HUDEP-2 (cell line): ENCODE measurements around the gene RSU1.

Experiments
- DNase-seq, 76 experiments: peaks; one replicate each; lab custom pipeline; 2025; ENCODE audit not compliant: unreplicated experiment in 76 of 76; lab: John Stamatoyannopoulos, UW

Gene RSU1

DNA sequence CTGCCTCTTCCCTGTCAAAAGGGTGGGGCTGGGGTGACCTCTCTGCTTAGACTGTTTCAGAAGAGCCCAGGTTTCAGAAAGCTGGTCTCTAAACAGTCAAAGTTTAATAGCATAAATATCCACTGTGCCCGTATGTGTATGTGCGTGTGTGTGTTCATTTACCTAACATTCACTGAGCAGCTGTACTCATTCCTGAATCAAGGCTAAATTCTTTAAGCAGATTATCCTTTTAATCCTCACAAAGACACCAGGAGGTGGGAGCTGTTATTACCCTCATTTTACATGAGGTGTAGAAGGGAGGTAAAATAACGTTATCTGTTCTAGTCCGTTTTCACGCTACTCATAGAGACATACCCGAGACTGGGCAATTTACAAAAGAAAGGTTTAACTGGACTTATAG, 72.2 kb downstream of the RSU1 start:
- DNase-seq: no peak

DNA sequence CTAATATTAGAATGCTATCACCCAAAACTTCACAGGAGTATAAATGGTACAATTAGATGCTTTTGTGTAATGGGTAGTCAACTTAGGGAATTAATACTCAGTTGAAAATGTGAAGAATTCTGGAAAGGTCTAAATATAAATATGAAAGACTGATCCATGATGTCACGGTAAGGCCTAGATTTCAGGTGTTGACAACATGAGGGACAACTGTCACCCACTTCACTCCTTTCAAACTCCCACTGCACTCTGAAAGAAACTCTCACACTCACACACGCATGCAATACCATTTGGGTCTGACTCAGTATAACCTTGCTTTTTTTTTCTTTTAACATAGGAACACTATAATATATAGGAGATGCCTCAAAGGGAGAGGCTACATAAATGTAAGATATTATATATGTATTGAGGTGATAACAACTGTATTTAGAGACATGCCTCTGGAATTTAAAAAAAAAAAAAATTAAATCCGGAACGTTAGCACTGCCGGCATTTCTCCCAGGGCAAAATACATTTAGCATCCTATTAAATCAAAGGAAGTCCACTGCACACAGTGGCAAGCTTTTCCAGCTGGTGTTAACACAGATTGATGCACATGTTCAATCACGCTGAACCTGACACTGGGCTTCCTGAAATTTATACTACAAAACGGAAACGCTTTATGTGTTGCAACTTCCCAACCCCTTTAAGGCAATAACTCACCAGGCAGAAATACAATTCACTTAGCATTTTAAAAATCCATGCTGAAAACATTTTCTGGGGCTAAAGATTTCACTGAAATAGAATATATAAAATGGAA, 74.9 kb downstream of the RSU1 start:
- no peak for DNase-seq

DNA sequence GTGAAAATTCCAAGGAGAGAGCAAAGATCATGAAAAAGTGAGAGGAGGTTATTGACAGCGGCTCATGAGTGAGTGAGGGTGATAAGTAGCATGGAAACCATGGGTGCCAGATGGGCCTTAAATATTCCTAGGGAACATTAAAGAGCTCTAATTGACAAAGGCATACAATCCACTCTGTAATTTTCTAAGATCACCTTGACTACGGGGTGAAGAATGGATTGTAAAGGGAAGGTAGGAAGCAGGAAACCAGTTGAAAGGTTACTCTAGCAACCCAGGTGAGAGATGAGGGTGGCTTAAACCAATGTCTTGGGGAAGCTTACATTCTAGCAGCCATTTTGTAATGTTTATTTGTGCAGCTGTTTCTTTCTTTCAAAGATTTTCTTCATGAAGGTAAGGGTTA, 75.7 kb downstream of the RSU1 start:
- DNase-seq: no peak

DNA sequence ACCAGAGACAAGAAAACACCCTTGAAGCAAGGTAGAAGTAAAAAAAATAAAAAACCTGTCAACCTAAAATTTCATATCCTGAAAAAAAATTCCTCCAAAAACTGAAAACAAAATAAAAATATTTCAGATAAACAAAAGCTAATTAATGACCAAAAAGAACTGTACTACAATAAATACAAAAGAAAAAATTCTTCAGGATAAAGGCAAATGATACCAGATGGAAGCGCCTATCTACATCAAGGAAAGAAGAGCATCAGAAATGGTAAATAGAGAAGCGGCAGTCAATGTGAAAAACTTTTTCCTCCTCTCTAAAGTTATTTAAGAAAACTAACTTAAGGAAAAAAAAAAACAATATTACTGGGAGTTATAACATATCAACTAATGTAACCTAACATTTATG, 79.8 kb downstream of the RSU1 start:
- no peak for DNase-seq

DNA sequence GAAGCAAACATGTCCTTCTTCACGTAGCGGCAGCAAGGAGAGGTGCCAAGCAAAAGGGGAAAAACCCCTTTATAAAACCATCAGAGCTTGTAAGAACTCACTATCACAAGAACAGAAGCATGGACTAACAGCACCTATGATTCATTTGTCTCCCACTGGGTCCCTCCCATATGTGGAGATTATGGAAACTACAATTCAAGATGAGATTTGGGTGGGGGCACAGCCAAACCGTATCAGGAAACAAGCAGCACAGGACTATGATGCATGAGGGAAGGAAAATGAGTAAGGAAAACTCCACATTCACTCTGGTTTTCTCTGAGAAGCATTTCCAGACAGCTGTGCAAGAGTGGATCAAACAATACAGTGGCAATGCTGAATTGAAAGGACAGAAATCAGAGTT, 81.6 kb downstream of the RSU1 start:
- DNase-seq: no peak

DNA sequence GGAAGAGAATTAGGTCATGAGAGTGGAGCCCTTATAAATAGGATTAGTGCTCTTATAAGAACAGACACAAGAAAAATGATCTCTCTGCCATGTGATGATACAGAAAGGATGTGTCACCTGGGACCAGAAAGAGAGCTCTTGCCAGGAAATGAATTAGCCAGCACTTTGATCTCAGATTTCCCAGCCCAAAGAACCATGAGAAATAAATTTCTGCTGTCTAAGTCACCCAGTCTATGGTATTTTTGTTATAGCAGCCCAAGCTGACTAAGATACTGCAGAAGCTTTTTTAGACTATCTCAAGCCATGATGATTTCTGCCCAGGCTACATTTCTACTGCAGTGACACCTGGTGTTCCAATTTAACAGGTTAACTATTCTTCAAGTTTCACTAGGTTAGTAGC, 84.8 kb downstream of the RSU1 start:
- DNase-seq: no peak

DNA sequence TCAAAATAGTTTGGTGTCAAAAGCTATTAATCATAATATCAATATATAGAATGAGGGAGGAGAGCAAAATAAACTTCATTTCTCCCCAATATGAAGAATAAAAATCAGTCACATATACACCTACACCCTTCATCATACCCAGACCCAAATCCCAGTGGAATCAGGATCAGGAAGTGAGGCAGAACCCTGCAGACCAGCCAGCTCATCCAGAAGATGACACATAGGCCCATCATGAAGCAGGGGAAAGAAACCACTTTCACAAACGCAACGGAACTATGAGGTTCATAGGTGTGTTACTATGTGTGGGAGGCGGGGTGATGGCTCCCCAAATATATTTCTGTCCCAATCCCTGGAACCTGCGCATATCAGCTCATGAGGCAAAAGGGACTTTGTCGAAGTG, 89.0 kb downstream of the RSU1 start:
- no peak for DNase-seq

DNA sequence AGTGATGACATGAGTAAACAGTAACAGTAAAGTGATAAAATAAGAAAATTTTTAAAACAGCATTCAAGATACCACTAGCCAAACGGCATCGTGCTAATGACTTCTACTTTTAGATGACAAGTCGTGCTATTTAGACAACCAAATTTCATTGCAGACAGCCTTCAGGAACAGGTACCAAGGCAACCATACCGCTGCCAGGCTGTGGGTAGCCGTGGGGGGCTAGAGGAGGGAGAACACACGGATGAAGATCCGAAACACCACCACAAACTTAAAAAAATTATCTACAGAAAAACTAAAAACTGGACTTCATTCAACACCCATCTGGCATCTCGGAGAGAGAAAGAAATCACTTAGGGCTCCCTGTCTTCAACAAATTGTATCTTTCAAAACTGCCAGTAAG, 89.6 kb downstream of the RSU1 start:
- no peak for DNase-seq

DNA sequence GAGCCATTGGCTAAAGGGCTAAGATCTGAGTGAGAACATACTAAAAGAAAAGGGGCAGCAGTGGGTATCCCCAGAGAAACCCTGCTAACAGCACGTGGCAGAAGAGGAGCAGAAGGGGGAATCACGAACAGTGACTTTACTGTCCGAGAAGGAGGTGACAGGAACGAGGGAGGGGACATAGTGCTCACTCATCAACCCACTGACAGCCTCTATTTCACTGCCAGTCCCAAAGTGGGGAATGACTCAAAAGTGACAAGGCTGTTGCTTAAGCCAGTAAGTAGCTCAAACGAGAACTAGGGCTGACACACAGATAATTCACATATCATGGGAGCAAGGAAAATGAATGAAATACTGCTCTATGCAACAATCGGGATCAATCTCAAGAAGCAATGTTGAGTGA, 92.7 kb downstream of the RSU1 start:
- no peak for DNase-seq

DNA sequence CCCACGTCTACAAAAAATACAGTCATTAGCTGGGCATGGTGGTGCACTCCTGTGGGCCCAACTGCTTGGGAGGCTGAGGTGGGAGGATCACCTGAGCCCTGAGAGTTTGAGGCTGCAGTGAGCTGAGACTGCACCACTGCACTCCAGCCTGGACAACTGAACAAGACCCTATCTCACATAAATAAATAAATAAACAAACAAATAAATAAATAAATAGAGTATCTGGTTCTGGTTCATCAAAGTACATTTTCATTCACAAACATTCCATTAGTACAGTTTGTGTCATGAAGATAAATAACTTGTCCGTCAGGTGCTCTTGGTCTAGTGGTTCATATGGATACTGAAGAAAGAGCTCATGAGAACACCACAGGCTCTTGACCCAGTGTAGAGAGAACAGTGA, 96.4 kb downstream of the RSU1 start:
- no peak for DNase-seq

DNA sequence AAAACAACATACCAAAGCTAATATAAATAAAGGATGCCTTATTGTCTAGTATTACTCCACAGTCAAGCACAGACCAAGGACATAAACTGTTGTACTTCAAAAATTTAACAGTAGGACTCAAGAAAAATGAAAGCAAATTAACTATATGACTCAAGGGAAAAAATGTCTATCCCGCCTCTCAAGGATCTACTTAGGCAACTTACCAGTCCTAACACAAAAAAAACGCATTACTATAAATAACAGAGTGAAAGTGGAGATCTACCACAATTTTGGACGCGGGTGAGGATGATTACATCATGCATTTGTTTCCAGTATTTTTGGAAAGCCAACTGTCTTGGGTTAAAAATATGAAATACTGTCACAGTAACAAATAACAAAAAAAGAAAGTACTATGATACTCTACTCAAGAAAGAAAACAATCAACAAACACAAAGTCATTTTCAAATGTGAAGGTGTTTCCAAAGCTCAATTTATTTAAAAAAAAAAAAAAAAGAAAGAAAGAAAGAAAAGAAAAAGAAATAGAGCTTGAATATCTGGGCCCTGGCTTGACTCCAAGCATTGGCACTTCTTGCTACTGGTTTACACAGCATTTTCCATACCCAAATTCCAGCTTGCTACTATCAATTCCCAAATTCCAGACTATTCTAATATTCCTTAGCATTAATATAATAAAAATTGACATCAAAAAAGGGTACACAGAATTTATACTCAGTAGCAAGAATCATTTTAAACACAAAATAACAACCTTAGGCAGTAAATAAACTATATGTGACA, 99.4 kb downstream of the RSU1 start:
- no peak for DNase-seq

DNA sequence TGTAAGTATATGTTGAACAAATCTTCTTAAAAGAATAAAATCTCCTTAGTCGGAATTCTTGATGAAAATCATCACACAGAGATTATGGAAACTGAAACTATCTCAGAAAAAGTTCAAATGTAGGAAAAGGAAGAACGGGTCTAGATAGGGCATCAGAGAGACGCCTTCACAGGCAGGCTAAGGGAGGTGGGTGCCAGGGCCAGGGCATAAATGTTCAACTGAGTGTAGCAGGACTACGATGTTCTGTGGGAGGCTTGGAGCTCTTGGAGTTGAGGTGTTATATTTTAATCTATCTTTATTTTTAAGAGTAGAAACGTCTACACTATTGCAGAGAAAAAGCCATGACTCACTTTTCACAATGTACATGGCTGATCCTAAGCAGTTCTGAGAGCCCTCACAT, 101.2 kb downstream of the RSU1 start:
- DNase-seq: no peak

DNA sequence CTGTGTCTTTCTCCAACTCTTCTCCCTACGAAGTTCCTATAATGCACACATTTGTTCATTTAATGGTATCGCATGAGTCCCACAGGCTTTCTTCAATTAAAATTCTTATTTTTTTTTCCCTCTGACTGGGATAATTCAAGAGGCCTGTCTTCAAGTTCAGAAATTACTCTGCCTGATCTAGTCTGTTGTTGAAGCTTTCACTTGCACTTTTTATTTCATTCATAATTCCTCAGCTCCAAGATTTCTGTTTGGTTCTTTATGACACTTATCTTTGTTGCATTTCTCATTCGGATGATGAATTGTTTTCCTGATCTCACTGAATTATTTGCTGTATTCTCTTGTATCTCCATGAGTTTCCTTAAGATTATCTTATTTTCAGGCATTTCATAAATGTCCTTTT, 103.9 kb downstream of the RSU1 start:
- no peak for DNase-seq

DNA sequence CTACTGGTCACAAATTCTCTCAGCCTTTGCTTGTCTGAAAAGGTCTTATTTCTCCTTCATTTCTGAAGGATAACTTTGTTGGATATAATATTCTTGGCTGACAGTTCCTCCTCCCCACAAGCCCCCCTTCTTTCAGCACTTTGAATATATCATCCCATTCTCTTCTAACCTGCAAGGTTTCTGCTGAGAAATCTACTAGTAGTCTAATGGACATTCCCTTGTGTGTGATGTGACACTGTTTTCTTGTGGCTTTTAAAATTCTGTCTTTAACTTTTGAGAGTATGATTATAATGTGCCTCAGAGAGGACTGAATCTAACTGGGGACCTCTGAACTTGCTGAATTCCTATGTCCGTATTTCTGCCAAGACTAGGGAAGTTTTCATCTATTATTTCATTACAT, 104.3 kb downstream of the RSU1 start:
- no peak for DNase-seq

DNA sequence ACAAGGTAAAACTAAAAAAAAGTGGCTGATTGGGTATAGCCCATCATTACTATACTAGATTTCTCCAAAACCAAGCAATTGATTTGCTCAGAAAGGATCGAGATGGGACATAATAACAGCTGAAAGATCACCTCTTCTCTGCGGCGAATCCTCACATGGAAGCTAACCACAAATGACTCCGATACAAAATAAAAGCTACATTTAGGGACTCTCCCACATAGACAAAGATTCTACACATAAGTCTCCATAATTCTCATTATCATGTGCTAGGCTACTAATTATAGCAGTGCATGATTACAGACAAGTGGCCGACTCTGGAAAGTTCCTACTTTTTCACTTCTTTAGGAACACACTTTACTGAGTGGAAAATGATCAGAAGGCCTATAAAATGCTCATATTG, 116.9 kb downstream of the RSU1 start:
- DNase-seq: no peak

DNA sequence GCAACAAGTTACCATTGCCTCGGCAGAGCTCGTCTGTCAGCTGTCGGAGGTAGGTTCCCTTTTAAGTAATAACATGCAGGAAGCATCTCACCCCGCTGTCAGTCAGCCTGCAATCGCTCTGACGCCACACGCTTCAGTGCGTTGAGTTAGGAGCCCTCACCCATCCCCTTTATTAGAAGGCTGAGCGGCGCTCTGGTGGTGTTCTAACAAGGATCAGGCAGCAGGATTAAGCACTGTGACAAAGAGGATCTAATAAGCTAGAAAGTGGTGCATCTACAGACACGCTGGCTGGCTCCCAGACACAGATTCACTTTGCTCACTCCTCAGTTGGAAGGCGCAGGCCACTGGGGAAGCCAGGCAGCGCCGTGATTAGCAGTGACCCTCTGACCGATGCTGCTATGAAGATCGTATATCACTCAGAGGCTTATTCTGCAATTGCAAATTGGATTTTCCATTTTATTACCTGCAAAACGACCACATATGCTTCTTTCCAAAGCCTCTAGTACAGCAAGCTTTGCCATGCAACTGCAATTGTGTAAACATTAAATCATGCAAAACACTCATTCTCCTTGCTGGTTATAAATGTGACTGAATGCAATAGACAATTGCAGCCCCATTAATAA, 117.7 kb downstream of the RSU1 start:
- DNase-seq: no peak

DNA sequence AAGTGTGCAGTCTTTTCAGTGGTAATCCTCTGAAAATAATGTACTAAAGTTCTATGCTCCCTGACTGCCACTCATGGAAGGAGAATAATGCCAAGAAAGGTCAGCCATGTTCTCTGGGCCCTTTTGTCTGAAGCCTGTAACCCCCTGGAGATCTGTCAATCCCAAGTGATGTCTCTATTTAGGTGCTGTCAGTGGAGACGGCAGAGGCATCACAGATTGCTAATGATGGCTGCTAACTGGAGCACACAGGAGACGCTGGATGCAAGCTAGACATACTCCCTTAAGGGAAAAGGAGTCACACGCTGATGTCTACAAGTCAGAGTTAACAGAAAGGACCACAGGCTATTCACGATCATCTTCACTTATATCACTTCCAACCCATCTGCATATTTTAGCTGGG, 118.8 kb downstream of the RSU1 start:
- no peak for DNase-seq

DNA sequence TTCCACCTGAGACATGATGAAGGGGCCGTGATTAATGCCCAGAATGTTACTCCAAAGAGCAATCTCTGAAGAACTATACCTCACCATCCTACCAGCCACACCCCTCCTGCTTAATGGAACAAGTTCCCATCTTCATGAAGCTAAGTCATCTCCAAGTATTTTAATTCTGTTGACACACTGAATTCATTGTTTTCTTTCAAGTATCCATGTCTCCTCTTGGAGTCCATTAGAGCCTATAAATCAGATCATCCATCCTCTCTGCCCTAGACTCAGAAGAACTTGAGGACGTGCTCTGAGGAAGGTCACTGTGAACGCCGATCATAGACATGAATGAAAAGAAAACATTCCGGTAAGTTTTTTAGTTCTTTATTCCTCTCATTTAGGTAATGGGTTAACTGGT, 126.8 kb downstream of the RSU1 start:
- DNase-seq: no peak

DNA sequence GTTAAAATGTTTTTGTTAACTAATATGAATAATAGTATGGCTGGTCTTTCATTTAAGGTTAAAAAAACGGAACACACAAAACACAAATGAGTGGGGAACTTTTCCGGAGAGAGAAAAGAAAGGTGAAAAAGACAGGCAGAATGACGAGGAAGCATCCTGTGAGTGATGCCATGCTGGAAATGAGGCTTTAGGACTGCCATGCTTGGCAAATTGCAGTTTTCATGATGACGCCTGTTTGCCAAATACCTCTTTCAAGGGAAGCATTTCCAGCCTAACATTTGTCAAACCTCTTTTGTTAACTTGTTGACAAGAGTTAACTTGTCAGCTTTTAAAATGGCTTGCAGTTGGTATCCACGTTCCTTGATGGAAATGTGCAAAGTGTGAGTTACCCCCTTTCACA, 127.5 kb downstream of the RSU1 start:
- DNase-seq: no peak

DNA sequence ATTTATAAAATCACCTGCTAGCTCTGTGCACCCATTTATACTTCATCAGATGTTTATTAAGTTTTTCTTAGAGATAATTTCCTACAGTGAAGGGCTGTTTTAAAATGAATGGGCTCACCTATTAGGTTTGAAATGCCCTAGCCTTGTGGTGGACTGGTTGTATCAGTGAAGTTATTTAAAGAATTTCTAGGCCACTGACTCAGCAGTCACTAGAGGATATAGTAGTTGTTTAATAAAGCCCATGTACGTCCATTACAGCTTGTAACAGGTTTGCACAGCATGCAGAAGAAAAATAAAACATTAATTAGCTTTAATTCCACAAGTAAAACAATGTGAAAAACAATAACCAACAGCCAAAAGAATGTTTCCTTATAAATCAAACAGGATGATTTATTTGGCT, 128.0 kb downstream of the RSU1 start:
- no peak for DNase-seq

DNA sequence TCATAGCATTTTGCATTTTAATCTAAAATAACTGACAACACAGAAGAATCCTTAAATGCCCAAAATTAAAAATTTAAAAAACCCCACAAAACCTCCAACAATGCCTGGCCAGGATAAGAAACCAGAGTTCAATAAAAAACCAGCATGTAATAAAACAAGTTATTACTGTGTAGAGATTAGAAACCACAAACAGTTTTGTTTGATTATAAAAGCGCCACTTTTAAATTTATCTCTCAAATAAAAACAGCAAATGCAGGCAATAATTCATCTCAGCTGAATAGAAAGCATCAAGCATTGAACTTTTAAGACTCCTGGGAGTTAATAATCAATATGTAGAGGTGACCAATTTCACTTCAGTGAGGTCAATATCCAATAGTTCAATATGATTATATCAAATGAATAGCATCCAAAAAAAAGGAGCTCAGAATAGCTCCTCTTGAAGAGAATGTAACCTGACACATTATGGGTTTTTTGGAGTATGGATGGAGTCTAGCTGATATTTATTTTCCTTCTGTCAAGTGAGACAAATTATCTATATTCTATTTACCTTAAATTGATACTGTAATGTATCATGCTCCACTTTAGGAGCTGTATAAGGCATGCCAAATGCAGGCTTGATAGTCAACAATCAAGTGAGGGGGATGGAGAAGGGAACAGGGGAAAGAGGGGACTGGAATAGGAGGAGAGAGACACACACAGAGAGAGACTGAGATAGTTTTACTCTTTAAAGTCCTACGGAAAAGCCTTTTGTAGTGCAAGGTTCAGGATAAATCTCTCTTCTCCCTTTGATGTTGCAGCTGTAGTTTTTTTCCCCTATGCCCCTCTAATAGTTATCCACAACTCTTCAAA, 130.9 kb downstream of the RSU1 start:
- DNase-seq: no peak
